PC-3 (cell line): ENCODE measurements around the gene PLEKHS1. TPM values are rescaled to one million over a fixed set of nuclear protein-coding genes. Genes with fewer than 3 reads are reported as not detected.
"Not testable (repeated sequence)": the region's sequence is repeated elsewhere in the genome, so short reads cannot be mapped to it uniquely, and the experiment has no call there.

Experiments
- ATAC-seq: fragments of 200-7000 bp; cut with Tn5 transposase; 2 replicates; pipeline ENCODE4 v1.9.1; 2020; ENCODE audit warnings: mild to moderate bottlenecking, moderate library complexity
- BruUV-seq: library from RNA; stranded (reverse); fragments of 400-500 nt; replicated peaks from 2 replicates; lab custom pipeline; 2021; lab: Mats Ljungman, UMichigan
- CTCF ChIA-PET: fragments of 300-600 bp; sonication (Branson Sonifier 250); formaldehyde crosslinking; loops from one replicate; lab custom pipeline; 2022; ENCODE audit warnings: antibody characterized with exemption; lab: Charles Lee
- POLR2A ChIA-PET: fragments of 300-600 bp; sonication (Branson Sonifier 250); formaldehyde crosslinking; loops from one replicate; lab custom pipeline; 2022; ENCODE audit warnings: antibody characterized with exemption; ENCODE audit not compliant: unreplicated experiment; lab: Charles Lee
- DNase-seq: peaks from one replicate; pipeline ENCODE4 v3.0.0-alpha.2; 2015
- H2AFZ ChIP-seq: fragments of 300-600 bp; sonication (generic); 2 replicates; pipeline ENCODE4 v1.6.0; 2016; ENCODE audit warnings: antibody characterized with exemption, low read length
- H3F3A ChIP-seq: fragments of 300-600 bp; sonication (generic); one replicate; pipeline ENCODE4 v1.6.0; 2017; ENCODE audit warnings: antibody characterized with exemption, low read length, control low read depth, mild to moderate bottlenecking; ENCODE audit not compliant: unreplicated experiment
- H3K27ac ChIP-seq: fragments of 300-600 bp; sonication (generic); 2 replicates; pipeline ENCODE4 v1.5.1; 2016; ENCODE audit warnings: mild to moderate bottlenecking, low read length
- H3K27me3 ChIP-seq: fragments of 300-600 bp; sonication (generic); 2 replicates; pipeline ENCODE4 v1.6.1; 2016; ENCODE audit warnings: low read length, mixed read lengths
- H3K36me3 ChIP-seq: fragments of 300-600 bp; sonication (generic); 2 replicates; pipeline ENCODE4 v1.6.1; 2016; ENCODE audit warnings: low read depth, mixed run types, low read length, mixed read lengths
- H3K4me1 ChIP-seq: fragments of 300-600 bp; sonication (generic); 2 replicates; pipeline ENCODE4 v1.5.1; 2016; ENCODE audit warnings: low read length; ENCODE audit not compliant: insufficient read depth
- H3K4me2 ChIP-seq: fragments of 300-600 bp; sonication (generic); 2 replicates; pipeline ENCODE4 v1.6.0; 2016; ENCODE audit warnings: low read length
- H3K4me3 ChIP-seq: fragments of 300-600 bp; sonication (generic); 2 replicates; pipeline ENCODE4 v1.5.1; 2016; ENCODE audit warnings: mild to moderate bottlenecking, low read length, mixed read lengths
- H3K79me2 ChIP-seq: fragments of 300-600 bp; sonication (generic); 2 replicates; pipeline ENCODE4 v1.6.1; 2017; ENCODE audit warnings: low read length, mixed read lengths
- H3K9ac ChIP-seq: fragments of 300-600 bp; sonication (generic); 2 replicates; pipeline ENCODE4 v1.6.0; 2016; ENCODE audit warnings: mild to moderate bottlenecking, low read length
- H3K9me2 ChIP-seq: fragments of 300-600 bp; sonication (generic); replicated peaks from 2 replicates; pipeline ENCODE4 v1.6.1; 2016; ENCODE audit warnings: mixed run types, low read length, mixed read lengths
- H3K9me3 ChIP-seq: fragments of 300-600 bp; sonication (generic); 2 replicates; pipeline ENCODE4 v1.6.1; 2016; ENCODE audit warnings: low read length, mixed read lengths
- H4K20me1 ChIP-seq: fragments of 300-600 bp; sonication (generic); 2 replicates; pipeline ENCODE4 v1.6.1; 2016; ENCODE audit warnings: low read length, mixed read lengths
- CTCF ChIP-seq: fragments of 300-600 bp; sonication (generic); conservative IDR thresholded peaks from 2 replicates; pipeline ENCODE4 v1.5.1; 2017; ENCODE audit warnings: antibody characterized with exemption, low read depth, mild to moderate bottlenecking, low read length
- EZH2 ChIP-seq: fragments of 300-600 bp; sonication (generic); IDR thresholded peaks from one replicate; pipeline ENCODE4 v1.6.1; 2017; ENCODE audit warnings: antibody characterized with exemption, mild to moderate bottlenecking, low read length; ENCODE audit not compliant: unreplicated experiment
- EZH2phosphoT487 ChIP-seq: fragments of 300-600 bp; sonication (generic); IDR thresholded peaks from 2 replicates; pipeline ENCODE4 v1.6.1; 2018; ENCODE audit warnings: mild to moderate bottlenecking, antibody characterized with exemption, low read length, borderline replicate concordance
- intact Hi-C: fragments of 100-400 bp; cut with micrococcal nuclease; formaldehyde crosslinking; loops from 2 replicates; pipeline ENCODE4 v1.9.0; 2023
- total RNA-seq: library from RNA; depleted of rRNA; stranded (reverse); fragments of >200 nt; gene quantifications from 2 replicates; pipeline ENCODE4 v1.2.3, GENCODE V29; 2014

The PLEKHS1 gene
- total RNA-seq, 1 experiment from 2014 or later: not detected

DNA sequence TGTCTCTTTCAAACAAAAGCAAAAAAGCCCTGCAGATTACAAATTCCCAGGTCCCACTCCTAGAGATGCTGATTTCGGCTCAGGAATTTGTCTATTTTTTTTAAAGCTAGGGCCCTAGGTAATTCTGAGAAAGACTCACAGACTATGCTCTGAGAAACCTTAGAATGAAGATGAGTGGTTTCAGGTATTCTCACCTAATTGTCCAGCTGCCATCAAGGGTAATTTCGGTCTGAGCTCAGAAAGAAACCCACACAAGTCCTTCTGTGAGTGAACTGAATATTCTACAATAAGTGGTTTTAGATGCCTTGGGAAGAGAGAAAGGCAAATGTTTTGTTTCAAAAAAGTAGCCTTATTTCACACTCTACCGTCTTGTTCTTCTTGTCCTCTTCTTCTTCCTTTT, 56.7 kb downstream of the PLEKHS1 start:
- TF ChIP-seq EZH2: no peak
- TF ChIP-seq CTCF: no peak
- TF ChIP-seq EZH2phosphoT487: no peak
- Histone ChIP-seq H4K20me1 (no peaks in the 10 kb centered on the region), H3F3A (no peaks in the 10 kb centered on the region), H3K9me2 (no peaks in the 10 kb centered on the region), H3K27ac (no peak overlapping the region), H3K4me3 (no peak overlapping the region), H3K9ac (no peak overlapping the region), H3K9me3 (no peaks in the 10 kb centered on the region), H3K4me1 (no peaks in the 10 kb centered on the region), H3K4me2 (no peak overlapping the region), H3K79me2 (no peaks in the 10 kb centered on the region), H2AFZ (no peak overlapping the region), H3K27me3 (peaks cover 21% of the 10 kb centered on the region), H3K36me3 (no peaks in the 10 kb centered on the region)
- ATAC-seq: no peak
- POLR2A ChIA-PET: no interaction called here
- intact Hi-C loops: no loop called here
- no peak for DNase-seq
- BruUV-seq: no TSS peak
- CTCF ChIA-PET: no interaction called here

- H3K9me2 ChIP-seq, H3K4me3 ChIP-seq, H3K4me1 ChIP-seq, H3K4me2 ChIP-seq, POLR2A ChIA-PET, H3F3A ChIP-seq, H3K27ac ChIP-seq, H3K9me3 ChIP-seq, H3K27me3 ChIP-seq, DNase-seq, ATAC-seq, H2AFZ ChIP-seq, H4K20me1 ChIP-seq, BruUV-seq, intact Hi-C loops, H3K9ac ChIP-seq, H3K36me3 ChIP-seq, H3K79me2 ChIP-seq: not testable (repeated sequence)
- CTCF ChIA-PET: interaction anchor here (0.7 kb wide), 1 partner anchor 110 kb away, joined by 3 read pairs; no protein-coding TSS in a partner anchor
Measured at GRCh38 chr10:113814700-113815099, 63.2 kb downstream of the PLEKHS1 start.

GRCh38 chr10:113819989-113820388, 68.5 kb downstream of the PLEKHS1 start:
- Histone ChIP-seq H3K4me2 (no peak overlapping the region), H2AFZ (no peak overlapping the region), H3K27ac (no peak overlapping the region), H3K9ac (no peak overlapping the region), H3K36me3 (no peaks in the 10 kb centered on the region), H3K4me1 (no peaks in the 10 kb centered on the region), H3K9me2 (no peaks in the 10 kb centered on the region), H3K27me3 (no peaks in the 10 kb centered on the region), H3K9me3 (no peaks in the 10 kb centered on the region), H4K20me1 (no peaks in the 10 kb centered on the region), H3K79me2 (no peaks in the 10 kb centered on the region), H3F3A (no peaks in the 10 kb centered on the region), H3K4me3 (no peak overlapping the region)
- no peak for ATAC-seq
- ChIA-PET POLR2A (no interaction called here), CTCF (no interaction called here)
- intact Hi-C loops: no loop called here
- TF ChIP-seq CTCF (no peak), EZH2phosphoT487 (no peak), EZH2 (no peak)
- BruUV-seq: no TSS peak
- no peak for DNase-seq
